HFFc6 (cell line): ENCODE measurements around the gene MYBL2. TPM values are rescaled to one million over a fixed set of nuclear protein-coding genes. Genes with fewer than 3 reads are reported as not detected.

ENCODE experiments used
- DNase-seq: peaks from one replicate; pipeline ENCODE4 v3.0.0-alpha.2; 2018
- H3K27ac Mint-ChIP-seq: 2 replicates; pipeline ENCODE4 v1.8.0; 2020; ENCODE audit warnings: mild to moderate bottlenecking, mixed read lengths
- H3K27me3 Mint-ChIP-seq: 2 replicates; pipeline ENCODE4 v1.8.0; 2021; ENCODE audit warnings: mild to moderate bottlenecking, moderate library complexity, mixed read lengths; ENCODE audit not compliant: insufficient read depth
- H3K36me3 Mint-ChIP-seq: 2 replicates; pipeline ENCODE4 v1.8.0; 2021; ENCODE audit warnings: low read depth, mixed read lengths
- H3K4me1 Mint-ChIP-seq: 2 replicates; pipeline ENCODE4 v1.8.0; 2020; ENCODE audit warnings: low read depth, mixed read lengths
- H3K4me3 Mint-ChIP-seq: 2 replicates; pipeline ENCODE4 v1.8.0; 2020; ENCODE audit warnings: mild to moderate bottlenecking, moderate library complexity, mixed read lengths
- H3K9me3 Mint-ChIP-seq: 2 replicates; pipeline ENCODE4 v1.8.0; 2020; ENCODE audit warnings: mild to moderate bottlenecking, mixed read lengths
- total RNA-seq, 6 experiments: library from RNA; stranded (reverse); fragmentation: NEBNext Ultra II Directional; extraction: Animal tissue kit (Norgen Biotek cat#: 25700); gene quantifications; 2 replicates in 1 of 6; 3 replicates in 5 of 6; pipeline ENCODE4 v1.2.3, GENCODE V29; 2021
- TF ChIP-seq, protein P1 (sequence below): fragments of 200-600 bp; sonication (generic); IDR thresholded peaks from 2 replicates; pipeline ENCODE4 v1.5.0; 2021; ENCODE audit warnings: antibody characterized with exemption, mild to moderate bottlenecking

Gene MYBL2
- total RNA-seq, 6 experiments from 2014 or later, result 8.9 to 20.4 (median 20.1) TPM

DNA sequence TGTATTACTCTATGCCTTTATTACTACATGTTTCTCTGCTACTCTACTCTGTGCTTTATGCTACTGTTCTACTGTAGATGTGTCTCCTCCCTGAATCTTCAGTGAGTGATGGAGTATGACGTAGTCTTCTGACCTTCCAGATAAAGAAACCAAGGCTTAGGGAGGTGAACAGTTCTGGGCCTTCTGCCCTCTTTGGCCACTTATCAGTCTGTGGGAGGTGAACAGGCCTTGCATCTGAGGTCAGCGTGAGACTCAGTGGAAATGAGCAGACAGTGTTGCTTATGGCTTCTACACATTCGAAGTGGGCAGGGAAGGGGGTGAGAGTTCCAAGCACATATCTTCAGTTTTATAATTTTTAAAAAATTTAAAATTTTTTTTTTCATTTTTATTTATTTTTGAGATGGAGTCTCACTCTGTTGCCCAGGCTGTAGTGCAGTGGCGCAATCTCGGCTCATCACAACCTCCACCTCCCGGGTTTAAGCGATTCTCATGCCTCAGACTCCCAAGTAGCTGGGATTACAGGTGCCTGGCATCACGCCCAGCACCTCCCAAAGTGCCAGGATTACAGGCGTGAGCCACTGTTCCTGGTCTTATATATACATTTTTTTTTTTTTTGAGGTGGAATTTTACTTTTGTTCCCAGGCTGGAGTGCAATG, 24.2 kb downstream of the MYBL2 start:
- H3K4me3 Mint-ChIP-seq, result no peak overlapping the region
- H3K27me3 Mint-ChIP-seq, result no peaks in the 10 kb centered on the region
- no peak overlapping the region for H3K27ac Mint-ChIP-seq
- H3K4me1 Mint-ChIP-seq, result no peaks in the 10 kb centered on the region
- no peak for DNase-seq
- no peaks in the 10 kb centered on the region for H3K36me3 Mint-ChIP-seq
- H3K9me3 Mint-ChIP-seq, result no peaks in the 10 kb centered on the region
- TF ChIP-seq, protein P1, sequence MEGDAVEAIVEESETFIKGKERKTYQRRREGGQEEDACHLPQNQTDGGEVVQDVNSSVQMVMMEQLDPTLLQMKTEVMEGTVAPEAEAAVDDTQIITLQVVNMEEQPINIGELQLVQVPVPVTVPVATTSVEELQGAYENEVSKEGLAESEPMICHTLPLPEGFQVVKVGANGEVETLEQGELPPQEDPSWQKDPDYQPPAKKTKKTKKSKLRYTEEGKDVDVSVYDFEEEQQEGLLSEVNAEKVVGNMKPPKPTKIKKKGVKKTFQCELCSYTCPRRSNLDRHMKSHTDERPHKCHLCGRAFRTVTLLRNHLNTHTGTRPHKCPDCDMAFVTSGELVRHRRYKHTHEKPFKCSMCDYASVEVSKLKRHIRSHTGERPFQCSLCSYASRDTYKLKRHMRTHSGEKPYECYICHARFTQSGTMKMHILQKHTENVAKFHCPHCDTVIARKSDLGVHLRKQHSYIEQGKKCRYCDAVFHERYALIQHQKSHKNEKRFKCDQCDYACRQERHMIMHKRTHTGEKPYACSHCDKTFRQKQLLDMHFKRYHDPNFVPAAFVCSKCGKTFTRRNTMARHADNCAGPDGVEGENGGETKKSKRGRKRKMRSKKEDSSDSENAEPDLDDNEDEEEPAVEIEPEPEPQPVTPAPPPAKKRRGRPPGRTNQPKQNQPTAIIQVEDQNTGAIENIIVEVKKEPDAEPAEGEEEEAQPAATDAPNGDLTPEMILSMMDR, result no peak

DNA sequence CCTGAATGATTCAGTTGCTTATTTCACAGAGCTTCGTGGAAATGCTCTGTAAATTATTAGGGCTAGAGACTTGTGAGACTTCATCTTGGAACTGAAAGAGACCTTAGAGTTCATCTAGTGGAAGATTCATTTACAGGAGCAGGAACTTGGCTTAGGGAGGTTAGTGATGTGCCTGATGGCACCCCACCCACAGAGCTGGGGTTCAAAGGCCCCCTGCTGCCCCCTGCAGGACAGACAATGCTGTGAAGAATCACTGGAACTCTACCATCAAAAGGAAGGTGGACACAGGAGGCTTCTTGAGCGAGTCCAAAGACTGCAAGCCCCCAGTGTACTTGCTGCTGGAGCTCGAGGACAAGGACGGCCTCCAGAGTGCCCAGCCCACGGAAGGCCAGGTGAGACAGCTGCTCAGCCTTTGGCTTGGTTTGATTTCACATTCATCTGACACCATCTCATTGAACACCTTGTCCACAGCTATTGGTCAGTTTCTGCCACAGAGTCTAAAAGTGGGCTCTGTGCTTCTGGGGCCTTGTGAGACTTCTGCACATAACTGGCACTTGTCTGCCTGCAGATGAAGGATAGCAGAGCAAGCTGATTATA, 25.1 kb downstream of the MYBL2 start:
- DNase-seq, result peak; percentile 25
- Mint-ChIP-seq H3K4me3 (no peak overlapping the region), H3K4me1 (no peaks in the 10 kb centered on the region), H3K27ac (no peak overlapping the region), H3K27me3 (no peaks in the 10 kb centered on the region), H3K36me3 (no peaks in the 10 kb centered on the region), H3K9me3 (no peaks in the 10 kb centered on the region)
- TF ChIP-seq, protein P1, result peak; percentile 86

DNA sequence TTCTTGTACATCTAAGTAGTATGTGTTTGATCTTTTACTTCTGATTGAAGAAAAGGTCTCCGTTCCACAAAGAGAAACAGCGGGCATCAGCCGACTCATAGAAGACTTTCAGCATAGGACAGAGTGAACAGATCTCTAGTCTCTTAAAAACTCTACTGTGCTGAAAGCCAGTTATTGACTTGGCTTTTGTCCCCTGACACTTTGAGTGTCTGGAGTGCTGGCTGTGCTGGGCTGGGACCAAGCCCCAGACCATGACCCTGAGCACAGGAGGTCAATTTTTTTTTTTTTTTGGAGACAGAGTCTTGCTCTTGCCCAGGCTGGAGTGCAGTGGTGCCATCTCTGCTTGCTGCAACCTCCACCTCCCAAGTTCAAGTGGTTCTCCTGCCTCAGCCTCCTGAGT, 27.8 kb downstream of the MYBL2 start:
- TF ChIP-seq, protein P1, result no peak
- Mint-ChIP-seq H3K36me3 (no peaks in the 10 kb centered on the region), H3K27ac (no peak overlapping the region), H3K4me3 (no peak overlapping the region), H3K27me3 (no peaks in the 10 kb centered on the region), H3K9me3 (no peaks in the 10 kb centered on the region), H3K4me1 (no peaks in the 10 kb centered on the region)
- DNase-seq, result no peak

DNA sequence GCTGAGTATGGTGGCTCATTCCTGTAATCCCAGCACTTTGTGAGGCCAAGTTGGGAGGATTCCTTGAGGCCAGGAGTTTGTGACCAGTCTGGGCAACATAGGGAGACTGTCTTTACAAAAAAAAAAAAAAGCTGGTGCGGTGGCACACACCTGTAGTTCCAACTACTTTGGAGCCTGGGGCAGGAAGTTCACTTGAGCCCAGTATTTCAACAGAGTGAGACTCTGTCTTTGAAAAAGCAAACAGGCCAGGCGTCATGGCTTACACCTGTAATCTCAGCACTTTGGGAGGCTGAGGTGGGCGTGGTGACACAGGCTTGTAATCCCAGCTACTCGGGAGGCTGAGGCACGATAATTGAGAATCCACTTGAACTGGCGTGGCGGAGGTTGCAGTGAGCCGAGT, 28.7 kb downstream of the MYBL2 start:
- Mint-ChIP-seq H3K27ac (no peak overlapping the region), H3K9me3 (no peaks in the 10 kb centered on the region), H3K27me3 (no peaks in the 10 kb centered on the region), H3K4me3 (no peak overlapping the region), H3K4me1 (no peaks in the 10 kb centered on the region), H3K36me3 (no peaks in the 10 kb centered on the region)
- DNase-seq, result no peak
- TF ChIP-seq, protein P1, result no peak

DNA sequence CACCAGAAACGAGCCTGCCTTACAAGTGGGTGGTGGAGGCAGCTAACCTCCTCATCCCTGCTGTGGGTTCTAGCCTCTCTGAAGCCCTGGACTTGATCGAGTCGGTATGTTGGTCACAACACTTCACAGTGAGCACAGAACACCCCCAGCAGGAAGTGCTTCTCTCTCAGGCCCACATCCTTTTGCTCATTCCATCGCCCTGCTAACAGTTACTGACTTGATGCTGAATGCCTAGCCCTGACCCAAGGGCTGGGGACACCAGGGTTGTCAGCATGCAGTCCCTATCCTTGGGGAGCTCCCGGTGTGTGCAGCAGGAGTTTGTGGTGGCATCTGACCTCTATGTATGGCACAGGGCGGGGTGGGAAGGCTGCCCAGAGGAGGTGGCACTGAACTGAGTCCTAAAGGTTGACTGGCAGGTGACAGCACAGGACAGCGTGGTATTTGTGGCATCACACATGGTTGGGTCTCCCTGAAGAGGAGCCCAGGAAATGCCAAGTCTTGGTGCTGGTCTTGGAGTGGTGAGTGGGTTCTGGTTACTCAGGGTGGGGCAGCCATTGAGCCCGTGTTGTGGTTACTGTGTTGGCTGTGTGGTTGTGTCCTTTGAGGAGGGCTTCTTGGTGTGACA, 33.1 kb downstream of the MYBL2 start:
- Mint-ChIP-seq H3K36me3 (0 out of 2 replicates have a peak, but pooled peaks cover 4% of the 10 kb centered on the region), H3K9me3 (no peaks in the 10 kb centered on the region), H3K27ac (no peak overlapping the region), H3K27me3 (peaks cover 1% of the 10 kb centered on the region; the same call in 1 of the 2 replicates), H3K4me1 (no peaks in the 10 kb centered on the region), H3K4me3 (no peak overlapping the region)
- DNase-seq, result no peak
- TF ChIP-seq, protein P1, result no peak
